Activated gamma-delta T cell treated with Interleukin-2 at 50 U/mL for 16 hours (primary cell): ENCODE data around the gene CHID1.

Experiments used
- DNase-seq: peaks from one replicate; pipeline ENCODE4 v3.0.0-alpha.2; 2020

CHID1 gene

DNA sequence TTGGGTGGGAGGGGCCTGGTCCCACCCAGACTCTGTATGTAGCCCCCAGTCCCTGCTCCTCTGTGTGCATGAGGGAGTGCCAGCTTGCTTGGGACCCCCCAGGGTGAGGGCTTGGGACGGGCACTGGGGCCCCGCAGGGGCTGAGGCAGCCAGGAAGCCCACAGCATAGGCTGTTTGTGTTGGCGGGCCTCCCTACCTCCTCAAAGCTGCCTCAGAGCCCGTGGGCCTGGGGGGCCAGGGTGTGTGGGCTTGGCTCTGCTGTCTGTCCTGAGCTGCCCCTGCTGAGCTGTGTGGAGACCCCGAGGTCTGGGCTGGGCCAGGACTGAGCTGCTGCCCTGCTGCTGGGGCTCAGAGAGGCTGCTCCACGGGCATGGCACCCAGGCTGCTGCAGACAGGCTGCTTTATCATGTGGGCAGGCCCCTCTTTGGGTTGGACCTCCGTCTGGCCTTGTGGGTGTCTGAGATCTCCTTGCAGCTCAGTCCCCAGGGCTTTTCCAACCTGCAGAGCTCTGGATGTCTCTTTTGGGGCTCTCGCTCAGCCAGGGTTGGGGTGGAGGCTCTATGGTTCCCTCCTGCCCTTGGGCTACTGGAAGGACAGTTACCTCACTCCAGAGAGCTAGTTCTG is 64.6 kb downstream of the CHID1 start:
- DNase-seq: no peak

DNA sequence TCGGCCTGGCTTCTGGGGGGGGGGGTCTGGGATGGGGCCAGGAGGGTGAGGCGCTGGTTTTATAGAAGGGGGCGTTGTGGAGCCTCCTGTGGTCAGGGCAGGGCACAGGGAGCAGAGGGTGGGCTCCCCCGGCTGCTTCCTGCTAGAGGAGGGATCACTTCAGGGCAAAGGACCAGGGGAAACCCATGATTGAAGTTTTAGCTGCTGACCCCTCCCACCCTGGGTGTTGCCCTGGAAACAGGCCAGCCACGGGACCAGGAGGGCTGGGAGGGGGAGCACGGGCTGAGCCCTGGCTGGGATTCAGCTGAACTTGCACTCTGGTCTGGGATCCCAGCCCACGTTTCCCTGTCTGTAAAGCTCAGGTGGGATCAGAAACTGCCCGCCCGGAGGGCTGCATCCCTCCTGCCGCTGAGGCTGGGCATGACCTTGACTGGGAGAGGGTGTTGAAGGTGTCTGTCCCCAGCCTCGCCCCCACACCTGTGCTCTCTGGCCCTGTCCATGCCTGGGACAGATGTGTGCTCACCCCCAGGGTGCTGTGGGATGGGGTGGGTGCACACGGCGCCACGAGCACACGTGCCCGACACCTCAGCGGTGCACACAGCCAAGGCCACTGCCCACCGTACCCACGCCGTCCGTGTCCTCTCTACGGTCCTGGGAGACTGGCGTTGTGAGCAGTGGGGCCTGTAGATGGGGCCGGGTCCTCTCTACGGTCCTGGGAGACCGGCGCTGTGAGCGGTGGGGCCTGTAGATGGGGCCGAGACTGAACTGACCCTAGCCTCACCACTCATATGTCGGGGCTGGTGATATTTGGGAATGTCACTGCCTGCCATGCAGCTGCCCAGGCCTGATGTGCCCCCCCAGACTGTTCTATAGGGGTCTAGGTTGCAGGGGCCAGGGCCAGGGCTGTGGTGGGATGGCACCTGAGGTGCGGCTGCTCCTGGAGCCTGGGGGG is 65.6 kb downstream of the CHID1 start:
- DNase-seq: no peak

DNA sequence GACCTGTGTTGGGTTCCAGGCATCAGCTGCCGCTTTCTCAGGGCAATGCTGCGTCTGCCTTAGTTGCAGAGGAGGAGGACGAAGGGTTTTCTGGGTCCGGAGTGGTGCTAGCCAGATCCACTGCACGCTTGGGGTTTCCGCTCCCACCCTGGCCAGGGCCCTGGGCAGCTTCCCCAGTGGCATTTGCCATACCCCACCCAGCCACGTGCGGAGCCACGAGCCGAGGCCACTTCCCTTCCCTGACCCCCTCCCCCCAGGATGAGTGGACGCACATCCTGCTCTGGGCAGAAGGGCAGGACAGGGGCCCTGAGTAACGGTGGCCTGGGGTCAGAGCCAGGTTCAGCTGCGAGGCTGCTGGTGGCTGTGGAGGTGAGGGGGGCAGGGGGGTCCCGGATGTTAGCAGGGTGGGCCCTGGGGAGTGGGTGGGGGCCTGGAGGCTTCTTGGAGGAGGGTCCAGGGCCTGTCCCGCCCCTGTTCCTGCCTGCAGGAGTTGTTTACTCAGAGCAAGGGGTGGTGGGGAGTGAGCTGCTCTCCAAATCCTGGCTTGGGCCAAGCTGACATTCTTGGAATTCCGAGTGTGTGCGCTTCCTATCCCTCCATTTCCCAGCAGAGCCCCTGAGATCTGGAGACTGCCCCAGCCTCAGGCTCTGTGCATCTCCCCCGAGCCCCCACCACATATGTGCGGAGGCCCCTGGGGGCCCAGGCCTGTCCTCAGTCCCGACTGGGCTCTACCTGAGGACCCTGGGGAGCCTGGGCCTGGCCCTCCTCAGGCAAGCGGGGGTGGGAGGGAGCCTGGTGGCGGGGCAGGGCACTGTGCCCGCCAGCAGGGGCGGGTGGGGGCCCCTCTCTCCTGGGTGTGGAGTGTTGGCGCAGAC is 66.6 kb downstream of the CHID1 start:
- DNase-seq: no peak

DNA sequence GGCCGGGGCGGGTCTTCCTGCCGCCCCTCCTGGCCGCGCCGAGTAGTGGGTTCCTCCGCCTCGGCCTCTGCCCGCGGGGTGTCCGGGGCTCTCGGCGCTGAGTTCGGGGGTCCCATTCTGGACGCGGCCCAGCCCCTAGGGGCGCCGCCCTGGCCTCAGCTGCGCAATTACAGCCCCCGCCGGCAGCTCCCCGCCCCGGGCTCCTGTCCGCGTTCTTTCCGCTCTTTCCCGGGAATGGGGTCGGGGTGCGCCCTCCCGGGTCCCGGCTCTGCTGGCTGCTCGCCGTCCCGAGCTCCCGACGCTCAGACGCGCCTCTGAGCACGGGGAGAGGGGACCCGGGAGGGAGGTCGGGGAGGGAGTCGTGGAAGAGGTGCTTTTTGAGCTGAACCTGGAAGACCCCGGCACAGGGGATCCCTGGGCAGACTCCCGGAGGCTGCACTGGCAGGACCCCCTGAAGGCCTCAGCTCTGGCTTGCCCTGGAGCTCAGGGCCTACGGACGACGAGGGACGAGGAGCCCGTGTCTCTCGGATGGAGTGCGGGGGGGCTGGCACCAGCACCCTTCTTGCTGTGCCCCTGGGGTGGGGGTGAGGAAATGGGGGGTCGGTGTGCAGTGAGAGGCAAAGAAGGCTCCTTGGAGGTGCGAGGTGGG is 67.4 kb downstream of the CHID1 start:
- no peak for DNase-seq

DNA sequence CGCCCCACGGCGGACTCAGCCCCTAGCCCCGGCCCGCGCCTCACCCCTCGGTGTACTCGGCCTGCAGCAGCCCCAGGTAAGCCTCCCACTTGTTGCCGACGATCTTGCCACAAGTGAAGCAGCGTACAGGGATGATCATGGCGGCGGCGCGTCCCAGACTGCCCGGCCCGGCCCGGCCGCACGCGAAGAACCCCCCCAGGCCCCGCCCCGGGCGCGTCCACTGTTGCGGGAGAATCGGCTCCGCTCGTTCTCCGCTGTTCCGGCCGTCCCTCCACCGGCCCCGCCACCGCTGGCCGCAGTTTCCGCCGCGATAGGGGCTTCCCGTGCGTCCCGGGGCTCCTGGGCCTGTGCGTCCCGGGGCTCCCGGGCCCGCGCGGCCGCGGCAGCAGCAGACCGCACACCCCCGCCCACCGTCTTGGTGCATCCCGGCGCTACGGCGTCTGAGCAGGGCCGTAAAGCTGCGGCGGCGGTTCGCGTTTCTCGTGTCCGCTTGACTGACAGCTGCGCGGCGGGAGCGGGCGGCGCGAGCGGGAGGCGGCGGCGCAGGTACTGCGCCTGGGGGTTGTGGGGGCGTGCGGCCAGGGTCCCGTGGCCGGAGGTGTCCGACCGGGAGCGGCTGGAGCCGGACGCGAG is 68.1 kb downstream of the CHID1 start, which contains the start of the genes POLR2L and TSPAN4:
Gene POLR2L, minus strand, starts transcription at position 160 of the 633 bp plus-strand sequence. Its CDS starts 21 bp downstream, at position 139.
Gene TSPAN4, plus strand, starts transcription at position 483 of the 633 bp plus-strand sequence. CDS start 7,453 bp downstream, outside the sequence.
- peak; percentile 88 for DNase-seq

DNA sequence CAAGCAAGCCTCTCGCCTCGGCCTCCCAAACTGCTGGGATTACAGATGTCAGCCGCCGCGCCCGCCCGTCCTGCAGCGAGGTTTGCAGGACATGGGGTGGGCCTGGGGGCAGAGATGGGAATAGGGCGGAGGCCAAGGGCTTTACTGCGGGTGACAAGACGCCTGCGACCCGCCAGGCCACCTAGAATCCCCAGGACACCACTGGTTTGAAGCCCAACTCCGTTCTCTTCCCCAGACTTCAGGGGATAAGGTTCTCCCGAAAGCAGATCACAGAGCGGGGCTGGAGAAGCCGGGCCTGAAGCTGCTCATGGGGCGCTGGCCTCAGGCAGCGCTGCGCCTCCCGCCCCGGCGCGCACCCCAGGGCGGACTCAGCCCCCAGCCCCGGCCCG is 68.6 kb downstream of the CHID1 start:
- peak; percentile 16 for DNase-seq

DNA sequence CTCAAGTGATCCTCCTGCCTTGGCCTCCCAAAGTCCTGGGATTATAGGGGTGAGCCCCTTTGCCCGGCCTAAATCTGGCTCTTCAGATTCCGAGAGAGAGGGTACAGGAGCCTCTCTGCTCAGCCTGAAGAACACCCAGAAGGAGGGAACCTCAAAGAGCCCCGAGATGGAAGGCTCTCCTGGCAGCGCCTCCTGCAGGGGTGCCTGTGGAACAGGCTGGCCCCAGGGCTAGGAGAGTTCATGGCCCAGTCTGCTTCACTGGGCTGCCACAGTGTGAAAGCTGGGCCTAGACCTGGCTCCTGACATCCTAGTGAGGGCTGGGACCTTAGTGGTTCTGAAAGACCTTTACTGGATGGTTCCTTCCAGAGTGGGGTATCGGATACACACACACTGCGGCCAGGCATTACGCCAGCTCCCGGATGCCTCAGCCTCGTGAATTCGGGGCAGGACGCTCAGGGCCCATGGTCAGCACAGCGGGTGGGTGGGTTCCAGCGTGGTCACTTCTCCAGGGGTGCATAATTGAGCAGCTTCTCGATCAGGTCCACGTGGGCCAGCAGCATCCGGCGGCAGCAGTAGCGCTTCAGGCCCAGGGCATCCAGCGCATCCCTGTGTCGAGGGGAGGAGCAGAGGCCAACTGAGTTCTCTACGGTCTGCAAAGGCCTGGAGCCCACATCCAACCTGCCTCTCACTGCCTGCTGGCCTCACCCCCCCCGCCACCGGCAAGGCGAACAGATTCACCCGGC is 70.6 kb downstream of the CHID1 start:
- DNase-seq: no peak

DNA sequence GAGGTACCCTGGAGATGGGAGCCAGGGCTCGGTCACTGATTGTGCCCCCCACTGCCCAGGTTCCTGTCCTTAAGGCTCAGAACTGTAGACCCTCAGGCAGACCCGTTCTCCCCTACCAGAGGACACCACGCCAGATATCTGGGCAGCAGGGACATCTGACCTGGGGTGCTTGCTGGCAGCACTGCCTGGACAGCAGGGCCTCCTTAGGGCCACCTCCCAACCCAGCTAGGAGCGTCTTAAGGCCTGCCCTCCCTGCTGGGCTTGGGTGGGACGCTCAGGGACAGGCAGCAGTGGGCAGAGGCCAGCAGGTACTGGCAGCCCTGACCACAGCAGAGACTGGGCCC is 71.4 kb downstream of the CHID1 start:
- DNase-seq: no peak

DNA sequence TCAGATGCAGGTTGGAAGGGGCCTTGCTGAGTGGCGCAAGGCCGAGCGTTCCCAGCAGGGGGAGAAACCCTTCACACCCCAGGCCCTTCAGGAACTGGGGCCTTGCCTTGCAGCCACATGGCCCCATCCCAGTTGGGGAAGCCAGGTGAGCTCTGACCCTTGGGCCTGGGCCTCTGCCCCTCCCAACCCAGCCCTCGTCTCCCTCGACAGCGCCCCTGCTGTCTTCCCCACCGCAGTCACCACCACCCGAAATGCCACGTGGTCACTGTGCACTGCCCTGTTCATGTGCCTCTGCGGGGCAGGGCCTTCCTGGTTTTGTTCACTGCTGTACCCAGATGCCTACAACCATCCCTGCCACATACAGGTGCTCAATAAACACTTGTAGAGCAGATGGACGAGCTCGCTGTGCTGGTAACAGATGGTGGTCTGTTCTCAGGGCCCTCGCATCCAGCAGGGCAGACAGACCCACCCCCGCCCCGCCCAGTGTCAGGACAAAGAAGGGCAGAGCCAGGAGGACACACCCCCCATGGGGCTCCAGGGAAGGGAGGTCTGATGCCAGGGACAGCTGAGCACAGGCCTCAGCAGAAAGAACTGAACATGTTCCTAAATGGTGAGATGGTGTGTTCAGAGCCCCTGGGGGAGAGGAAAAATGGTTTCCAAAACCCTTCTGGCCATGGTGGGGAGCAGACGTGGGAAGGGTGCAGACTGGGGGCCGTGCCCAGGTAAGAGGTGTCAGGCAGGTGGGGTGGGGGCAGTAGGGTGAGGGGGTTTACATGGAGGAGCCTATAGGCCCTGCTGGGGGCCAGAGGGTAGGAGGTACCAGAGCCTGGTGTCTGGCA is 72.0 kb downstream of the CHID1 start:
- no peak for DNase-seq

DNA sequence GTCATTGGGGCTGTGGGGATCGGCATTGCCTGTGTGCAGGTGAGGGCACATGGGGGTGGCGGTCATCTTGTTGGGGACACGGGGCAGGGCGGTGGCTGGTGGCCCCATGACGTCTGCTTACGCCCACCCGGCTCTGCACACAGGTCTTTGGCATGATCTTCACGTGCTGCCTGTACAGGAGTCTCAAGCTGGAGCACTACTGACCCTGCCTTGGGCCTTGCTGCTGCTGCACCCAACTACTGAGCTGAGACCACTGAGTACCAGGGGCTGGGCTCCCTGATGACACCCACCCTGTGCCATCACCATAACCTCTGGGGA is 72.7 kb downstream of the CHID1 start:
- no peak for DNase-seq

DNA sequence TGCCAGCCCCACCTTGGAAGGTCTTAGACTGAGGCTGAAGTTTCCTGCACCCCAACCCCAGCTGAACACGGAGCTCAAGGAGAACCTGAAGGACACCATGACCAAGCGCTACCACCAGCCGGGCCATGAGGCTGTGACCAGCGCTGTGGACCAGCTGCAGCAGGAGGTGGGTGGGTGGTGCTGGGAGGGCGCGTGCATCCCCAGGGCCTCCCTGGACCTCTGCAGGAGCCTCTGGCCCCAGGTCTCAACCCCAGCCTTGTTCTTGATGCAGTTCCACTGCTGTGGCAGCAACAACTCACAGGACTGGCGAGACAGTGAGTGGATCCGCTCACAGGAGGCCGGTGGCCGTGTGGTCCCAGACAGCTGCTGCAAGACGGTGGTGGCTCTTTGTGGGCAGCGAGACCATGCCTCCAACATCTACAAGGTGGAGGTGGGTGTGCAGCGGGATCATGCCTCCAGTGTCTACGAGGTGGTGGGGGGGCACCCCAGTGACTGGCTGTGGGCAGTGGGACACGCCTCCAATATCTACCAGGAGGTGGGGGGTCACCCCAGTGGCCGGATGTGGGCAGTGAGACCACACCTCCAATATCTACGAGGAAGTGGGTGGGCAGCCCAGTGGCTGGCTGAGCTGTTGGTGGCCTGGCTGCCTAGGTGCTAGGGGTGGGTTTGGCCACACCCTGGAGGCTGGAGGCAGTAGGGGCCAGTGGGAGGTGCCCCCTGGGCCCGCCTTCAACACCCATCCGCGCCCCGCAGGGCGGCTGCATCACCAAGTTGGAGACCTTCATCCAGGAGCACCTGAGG is 73.2 kb downstream of the CHID1 start:
- DNase-seq: no peak

DNA sequence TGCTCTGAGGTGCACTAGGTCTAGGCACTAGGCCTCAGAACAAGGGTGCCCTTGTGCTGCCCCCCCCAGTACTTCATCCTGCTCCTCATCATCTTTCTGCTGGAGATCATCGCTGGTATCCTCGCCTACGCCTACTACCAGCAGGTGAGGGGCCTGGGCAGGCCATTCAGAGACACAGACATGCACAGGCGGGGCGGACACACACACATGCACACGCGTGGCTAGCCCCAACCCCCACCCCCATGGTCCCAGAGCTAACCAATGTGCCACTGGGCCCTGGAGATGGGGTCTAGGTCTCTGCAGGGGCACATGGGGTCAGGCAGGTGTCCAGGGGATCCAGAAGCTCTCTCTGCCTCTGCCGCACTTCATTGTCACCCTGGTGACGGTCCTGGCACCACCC is 73.9 kb downstream of the CHID1 start:
- DNase-seq: no peak

DNA sequence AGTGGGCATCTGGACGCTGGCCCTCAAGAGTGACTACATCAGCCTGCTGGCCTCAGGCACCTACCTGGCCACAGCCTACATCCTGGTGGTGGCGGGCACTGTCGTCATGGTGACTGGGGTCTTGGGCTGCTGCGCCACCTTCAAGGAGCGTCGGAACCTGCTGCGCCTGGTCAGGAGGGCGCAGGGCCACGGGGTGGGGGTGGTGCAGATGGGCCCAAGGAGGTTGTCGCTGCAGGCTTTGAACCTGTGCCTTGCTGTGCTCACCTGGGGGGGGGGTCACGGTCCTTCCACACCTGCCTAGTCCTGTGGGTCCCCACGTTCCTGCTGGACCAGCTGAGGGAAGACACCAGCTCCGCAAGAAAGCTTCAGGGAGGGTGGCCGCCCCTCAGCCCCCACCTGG is 74.3 kb downstream of the CHID1 start:
- DNase-seq: no peak

DNA sequence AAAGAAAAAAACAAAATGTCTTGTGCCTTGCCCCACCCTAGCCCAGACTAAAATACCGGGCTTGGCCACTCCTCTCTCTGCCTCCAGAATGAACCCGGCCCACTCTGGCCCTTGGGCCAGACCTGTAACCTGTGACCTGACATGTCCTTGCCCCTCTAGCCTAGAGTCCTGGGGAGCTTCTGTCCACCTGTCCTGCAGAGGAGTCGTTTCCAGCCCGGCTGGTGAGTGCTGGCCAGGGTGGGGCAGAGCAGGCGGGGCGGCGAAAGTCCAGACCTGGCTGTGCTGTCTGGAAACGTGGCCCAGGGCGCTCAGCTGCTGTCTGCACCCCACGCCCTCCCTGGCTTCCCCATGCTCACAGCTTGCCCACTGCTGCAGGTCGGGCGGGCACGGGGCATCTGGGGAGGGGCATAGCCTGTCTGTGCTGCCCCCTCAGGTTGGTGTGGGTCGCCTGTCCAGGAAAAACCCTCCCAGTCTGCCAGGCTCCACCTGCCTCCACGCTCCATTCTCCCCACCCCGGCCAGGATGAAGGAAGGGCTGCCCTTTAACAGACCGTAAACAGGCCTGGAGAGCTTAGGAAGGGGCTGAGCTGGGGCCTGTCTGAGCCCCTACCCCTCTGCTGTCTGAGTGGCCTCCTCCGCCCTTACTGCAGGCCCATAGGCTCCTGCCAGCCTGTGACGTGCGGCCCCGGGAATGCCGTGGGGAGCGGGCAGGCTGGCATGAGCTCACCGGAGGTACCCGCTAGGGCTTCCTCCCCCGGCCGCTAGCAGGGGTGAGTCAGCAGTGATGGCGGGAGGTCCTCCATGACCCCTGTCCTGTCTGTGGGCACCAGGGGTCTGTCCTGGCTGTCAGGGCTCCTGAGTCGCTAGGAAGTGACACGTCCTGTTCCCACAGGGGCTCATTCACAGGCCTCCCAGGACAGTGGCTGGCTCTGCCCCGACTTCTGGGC is 76.0 kb downstream of the CHID1 start:
- DNase-seq: no peak

DNA sequence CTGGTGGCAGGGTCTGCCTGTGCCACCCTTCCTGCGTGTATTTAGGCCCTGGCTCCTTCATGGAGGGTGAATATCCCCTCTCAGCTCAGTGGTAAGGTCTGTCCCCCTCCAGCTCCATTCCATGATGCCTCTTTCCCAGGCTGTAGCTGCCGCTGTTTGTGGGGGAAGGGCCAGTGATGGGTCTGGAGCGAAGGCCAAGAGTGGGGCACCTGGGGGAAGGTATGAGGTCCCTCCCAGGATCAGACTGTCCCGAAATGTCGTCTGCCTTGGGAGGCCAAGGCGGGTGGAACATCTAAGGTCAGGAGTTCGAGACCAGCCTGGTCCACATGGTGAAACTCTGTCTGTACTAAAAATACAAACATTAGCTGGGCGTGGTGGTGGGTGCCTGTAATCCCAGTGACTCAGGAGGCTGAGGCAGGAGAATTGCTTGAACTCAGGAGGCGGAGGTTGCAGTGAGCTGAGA is 76.7 kb downstream of the CHID1 start:
- DNase-seq: no peak

DNA sequence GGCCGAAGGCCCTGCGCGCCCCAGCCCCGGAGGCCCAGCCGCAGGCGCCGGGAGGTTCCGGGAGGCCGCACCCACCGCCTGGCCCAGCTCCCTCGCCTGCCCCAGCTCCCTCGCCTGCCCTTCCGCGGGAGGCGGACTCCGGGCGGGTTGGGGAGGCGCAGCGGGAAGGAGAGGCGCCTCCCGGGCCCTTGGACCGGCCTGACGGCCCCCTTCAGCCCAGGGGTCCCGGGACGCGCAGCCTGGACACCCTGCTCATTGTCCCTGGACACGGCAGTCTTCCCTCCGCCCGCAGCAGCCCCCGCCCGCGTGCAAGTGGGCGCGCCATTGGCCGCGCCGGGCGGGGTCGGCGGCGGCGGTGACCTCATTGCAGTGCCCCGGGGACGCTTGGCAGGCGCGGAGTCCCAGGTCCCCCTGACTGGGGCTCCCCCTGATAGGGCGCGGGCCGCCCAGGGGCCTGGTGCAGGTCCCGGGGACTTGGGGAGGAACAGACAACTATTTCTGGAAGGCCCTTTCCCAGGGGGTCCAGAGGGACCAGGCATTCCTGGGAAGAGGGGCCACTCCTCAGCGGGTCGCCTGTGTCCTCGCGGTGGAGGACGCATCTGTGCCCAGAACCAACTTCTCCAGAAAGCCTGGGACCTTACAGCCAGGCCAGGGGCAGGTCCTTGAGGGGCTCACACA is 77.4 kb downstream of the CHID1 start:
- DNase-seq: peak; percentile 26

DNA sequence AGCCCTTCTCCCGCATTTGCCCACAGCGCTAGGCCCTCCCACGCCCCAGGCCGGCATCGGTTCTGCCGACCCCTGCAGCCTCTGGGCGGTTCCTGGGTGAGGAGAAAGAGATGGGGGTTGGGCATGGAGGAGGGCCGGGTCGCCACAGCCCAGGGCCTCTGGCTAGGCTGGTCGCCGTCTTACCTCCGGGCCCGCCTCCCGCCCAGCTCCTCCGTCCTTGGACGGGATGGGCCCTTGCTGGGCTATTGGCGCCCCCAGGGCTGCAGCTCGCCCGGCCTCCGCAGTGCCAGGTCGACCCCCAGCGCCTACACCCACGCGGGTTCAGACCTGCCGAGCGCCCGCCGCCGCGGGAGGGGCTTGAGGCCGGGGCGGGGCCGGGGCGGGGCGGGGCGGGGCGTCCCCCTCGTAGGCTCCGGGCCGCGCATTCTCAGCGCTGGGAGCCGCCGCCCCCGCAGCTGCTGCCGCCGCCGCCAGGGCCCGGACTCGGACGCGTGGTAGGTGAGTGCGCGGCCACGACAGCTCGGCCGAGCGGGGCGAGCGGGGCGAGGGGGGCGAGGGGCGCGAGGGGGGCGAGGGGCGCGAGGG is 78.0 kb downstream of the CHID1 start, which contains the start of gene CD151:
Gene CD151, plus strand, starts transcription at position 424 of the 585 bp plus-strand sequence. CDS start 3,118 bp downstream, outside the sequence.
- peak; percentile 29 for DNase-seq
